Endothelial cell of umbilical vein (primary cell): ENCODE data around the gene GABRQ. TPM values are rescaled to one million over a fixed set of nuclear protein-coding genes. Genes with fewer than 3 reads are reported as not detected.

Experiments
- polyA plus RNA-seq, 4 experiments: library from polyadenylated mRNA; depleted of rRNA in 3 of 4; stranded (reverse) in 3 of 4; unstranded in 1 of 4; fragments of >200 nt; gene quantifications; 2 replicates each; pipeline versions ENCODE4 v1.2.1 to v1.2.3, GENCODE V29; 2011 to 2012; ENCODE audit warnings: missing spikeins in 1 of 4
- total RNA-seq: library from RNA; stranded (reverse); gene quantifications from 2 replicates; pipeline ENCODE4 v1.2.3, GENCODE V29; 2021

Gene GABRQ
- total and polyA plus RNA-seq, 2 donors (not counting 3 experiments of a cell fraction or from before 2014, with no cell fraction given): 0.01 TPM; not detected in 1

Other genes with a start within 250 kb of the GABRQ start
- gene GABRA3, start 186.6 kb upstream of the GABRQ start, total RNA-seq: not detected in 2 replicates
- gene GABRA3, start 186.6 kb upstream of the GABRQ start, polyA plus RNA-seq: not detected in 2 replicates
- not detected in 2 replicates for gene MAGEA3, start 60.9 kb downstream of the GABRQ start, total RNA-seq
- not detected in 2 replicates for gene MAGEA3, start 60.9 kb downstream of the GABRQ start, polyA plus RNA-seq
- gene CSAG2, start 71.4 kb downstream of the GABRQ start, total RNA-seq: not detected in 2 replicates
- not detected in 2 replicates for gene CSAG2, start 71.4 kb downstream of the GABRQ start, polyA plus RNA-seq
- not detected in 2 replicates for gene MAGEA2B, start 76.7 kb downstream of the GABRQ start, total RNA-seq
- not detected in 2 replicates for gene MAGEA2B, start 76.7 kb downstream of the GABRQ start, polyA plus RNA-seq
- not detected in 2 replicates for gene CSAG1, start 95.8 kb downstream of the GABRQ start, total RNA-seq
- not detected in 2 replicates for gene CSAG1, start 95.8 kb downstream of the GABRQ start, polyA plus RNA-seq
- not detected in 2 replicates for gene MAGEA12, start 95.9 kb downstream of the GABRQ start, total RNA-seq
- gene MAGEA12, start 95.9 kb downstream of the GABRQ start, polyA plus RNA-seq: not detected in 2 replicates
- not detected in 2 replicates for gene MAGEA2, start 115.9 kb downstream of the GABRQ start, total RNA-seq
- not detected in 2 replicates for gene MAGEA2, start 115.9 kb downstream of the GABRQ start, polyA plus RNA-seq
- not detected in 2 replicates for gene CSAG3, start 121.3 kb downstream of the GABRQ start, total RNA-seq
- not detected in 2 replicates for gene CSAG3, start 121.3 kb downstream of the GABRQ start, polyA plus RNA-seq
- not detected in 2 replicates for gene MAGEA6, start 131.8 kb downstream of the GABRQ start, total RNA-seq
- gene MAGEA6, start 131.8 kb downstream of the GABRQ start, polyA plus RNA-seq: not detected in 2 replicates
- 28.2 and 28.6 TPM in 2 replicates for gene CETN2, start 192.9 kb downstream of the GABRQ start, total RNA-seq
- gene CETN2, start 192.9 kb downstream of the GABRQ start, polyA plus RNA-seq: 15.1 and 15.4 TPM in 2 replicates
- gene NSDHL, start 193.2 kb downstream of the GABRQ start, total RNA-seq: 40.0 and 43.4 TPM in 2 replicates
- 43.7 and 44.5 TPM in 2 replicates for gene NSDHL, start 193.2 kb downstream of the GABRQ start, polyA plus RNA-seq